ENCODE data around the gene ACSBG1.

- TF ChIP-seq CTCF (IDR thresholded peaks at IDR 0.05) (no peak), POLR2A (IDR thresholded peaks at IDR 0.05) (no peak), EP300 (IDR thresholded peaks at IDR 0.05) (no peak)
These were observed 39.8 kb downstream of the ACSBG1 start for GRCh38 chr15:78194568-78194925.

Measured in ovary (tissue), 3 donors.